Central memory CD8-positive, alpha-beta T cell (primary cell): ENCODE measurements around the gene CWF19L2.
"Not testable (repeated sequence)": the region's sequence is repeated elsewhere in the genome, so short reads cannot be mapped to it uniquely, and the experiment has no call there.

ENCODE experiments used
- ATAC-seq: fragments of 150-1000 bp; cut with Tn5 transposase; replicated peaks from 2 replicates; pipeline ENCODE4 v1.10.0; 2022; ENCODE audit warnings: mild to moderate bottlenecking, moderate FRiP score, moderate number of reproducible peaks; ENCODE audit not compliant: poor library complexity, severe bottlenecking; ENCODE audit errors: extremely low read depth
- DNase-seq, 2 donors: peaks; one replicate each; pipeline ENCODE4 v3.0.0; 2021; ENCODE audit warnings: low spot score in 2 of 2
- H3K27ac Mint-ChIP-seq: one replicate; pipeline ENCODE4 v1.8.0; 2022; ENCODE audit warnings: low read depth, mild to moderate bottlenecking, moderate library complexity, mixed read lengths
- H3K27me3 Mint-ChIP-seq: one replicate; pipeline ENCODE4 v1.8.0; 2022; ENCODE audit warnings: mixed read lengths
- H3K36me3 Mint-ChIP-seq: one replicate; pipeline ENCODE4 v1.8.0; 2022; ENCODE audit warnings: mild to moderate bottlenecking, moderate library complexity, mixed read lengths; ENCODE audit not compliant: insufficient read depth
- H3K4me1 Mint-ChIP-seq: one replicate; pipeline ENCODE4 v1.8.0; 2022; ENCODE audit warnings: mixed read lengths
- H3K4me3 Mint-ChIP-seq: one replicate; pipeline ENCODE4 v1.8.0; 2022; ENCODE audit warnings: mild to moderate bottlenecking, moderate library complexity, mixed read lengths
- H3K9me3 Mint-ChIP-seq: one replicate; pipeline ENCODE4 v1.8.0; 2022; ENCODE audit warnings: mixed read lengths

CWF19L2 gene

GRCh38 chr11:107472966-107473365 is 15.3 kb upstream of the CWF19L2 start:
- Mint-ChIP-seq H3K36me3 (peaks cover 1% of the 10 kb centered on the region), H3K4me3 (no peak overlapping the region), H3K4me1 (no peaks in the 10 kb centered on the region), H3K27ac (no peak overlapping the region), H3K27me3 (peaks cover 91% of the 10 kb centered on the region), H3K9me3 (no peaks in the 10 kb centered on the region)
- no peak for DNase-seq
- no peak for ATAC-seq

DNA sequence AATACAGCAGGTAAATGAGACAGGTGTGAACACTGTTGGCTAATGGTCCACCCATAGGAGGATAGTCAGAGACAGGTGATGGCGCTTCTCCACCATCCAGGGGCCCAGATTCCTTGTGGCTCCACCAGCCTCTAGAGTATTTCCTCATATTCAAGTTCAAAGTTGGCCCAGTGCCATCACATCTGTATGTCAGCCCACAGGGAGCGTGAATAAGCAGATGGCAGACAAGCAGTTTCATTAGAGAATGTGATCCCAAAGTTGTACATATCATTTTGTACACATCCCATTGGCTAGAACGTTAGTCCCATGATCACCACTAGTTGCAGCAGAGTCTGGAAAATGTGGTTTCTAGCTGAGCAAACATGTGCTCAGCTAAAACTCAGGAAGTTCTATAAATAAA is 11.0 kb upstream of the CWF19L2 start:
- H3K27ac Mint-ChIP-seq = no peak overlapping the region
- no peak overlapping the region for H3K4me3 Mint-ChIP-seq
- no peak for ATAC-seq
- DNase-seq = no peak
- H3K36me3 Mint-ChIP-seq = peaks cover 3% of the 10 kb centered on the region
- H3K4me1 Mint-ChIP-seq = no peaks in the 10 kb centered on the region
- peaks cover 85% of the 10 kb centered on the region for H3K27me3 Mint-ChIP-seq
- H3K9me3 Mint-ChIP-seq = peaks cover 2% of the 10 kb centered on the region

GRCh38 chr11:107467696-107468095 is 10.1 kb upstream of the CWF19L2 start:
- ATAC-seq (no peak), DNase-seq (no peak)
- peaks cover 85% of the 10 kb centered on the region for H3K27me3 Mint-ChIP-seq
- H3K36me3 Mint-ChIP-seq = peaks cover 3% of the 10 kb centered on the region
- no peak overlapping the region for H3K4me3 Mint-ChIP-seq
- H3K4me1 Mint-ChIP-seq = no peaks in the 10 kb centered on the region
- H3K9me3 Mint-ChIP-seq = peaks cover 6% of the 10 kb centered on the region
- H3K27ac Mint-ChIP-seq = no peak overlapping the region

DNA sequence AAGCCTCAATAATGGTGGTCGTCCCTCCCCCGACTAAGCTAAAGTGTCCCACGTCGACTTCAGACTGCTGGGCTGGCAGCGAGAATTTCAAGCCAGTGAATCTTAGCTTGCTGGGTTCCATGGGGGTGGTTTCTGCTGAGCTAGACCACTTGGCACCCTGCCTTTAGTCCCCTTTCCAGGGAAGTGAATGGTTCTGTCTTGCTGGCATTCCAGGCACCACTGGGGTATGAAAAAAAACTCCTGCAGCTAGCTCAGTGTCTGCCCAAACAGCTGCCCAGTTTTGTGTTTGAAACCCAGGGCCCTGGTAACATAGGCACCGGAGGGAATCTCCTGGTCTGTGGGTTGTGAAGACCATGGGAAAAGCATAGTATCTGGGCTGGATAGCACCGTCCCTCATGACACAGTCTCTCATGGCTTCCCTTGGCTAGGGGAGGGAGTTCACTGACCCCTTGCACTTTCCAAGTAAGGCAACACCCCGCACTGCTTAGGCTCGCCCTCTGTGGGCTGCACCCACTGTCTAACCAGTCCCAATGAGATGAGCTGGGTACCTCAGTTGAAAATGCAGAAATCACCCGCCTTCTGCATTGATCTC is 8.7 kb upstream of the CWF19L2 start:
- not testable (repeated sequence) for H3K4me1 Mint-ChIP-seq, H3K36me3 Mint-ChIP-seq, DNase-seq, ATAC-seq, H3K27ac Mint-ChIP-seq, H3K9me3 Mint-ChIP-seq, H3K4me3 Mint-ChIP-seq
- peaks cover 85% of the 10 kb centered on the region for H3K27me3 Mint-ChIP-seq

DNA sequence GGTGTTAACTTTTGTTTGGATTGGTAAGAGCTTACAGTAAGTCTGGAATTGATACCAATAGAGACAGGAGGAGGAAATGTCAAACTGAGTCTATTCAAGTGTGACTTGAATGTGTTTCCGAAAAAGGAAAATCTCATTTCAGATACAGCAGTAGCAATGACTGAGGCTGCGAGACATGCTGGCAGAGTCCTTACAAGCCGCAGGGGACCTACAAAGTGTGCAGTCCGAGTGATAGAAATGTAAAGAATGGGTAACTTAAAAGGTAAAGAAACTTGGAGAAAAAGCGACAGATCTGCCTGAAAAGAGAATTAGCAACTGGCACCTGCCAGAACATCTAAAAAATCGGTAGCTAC is 444 bp downstream of the CWF19L2 start:
- Mint-ChIP-seq H3K27ac (peak overlapping the region; percentile 85), H3K4me3 (peak overlapping the region; percentile 88), H3K27me3 (peaks cover 12% of the 10 kb centered on the region), H3K4me1 (peaks cover 37% of the 10 kb centered on the region), H3K9me3 (no peaks in the 10 kb centered on the region), H3K36me3 (peaks cover 26% of the 10 kb centered on the region)
- DNase-seq (peak in 1 of 2 donors; percentile 11), ATAC-seq (peak; percentile 27)

DNA sequence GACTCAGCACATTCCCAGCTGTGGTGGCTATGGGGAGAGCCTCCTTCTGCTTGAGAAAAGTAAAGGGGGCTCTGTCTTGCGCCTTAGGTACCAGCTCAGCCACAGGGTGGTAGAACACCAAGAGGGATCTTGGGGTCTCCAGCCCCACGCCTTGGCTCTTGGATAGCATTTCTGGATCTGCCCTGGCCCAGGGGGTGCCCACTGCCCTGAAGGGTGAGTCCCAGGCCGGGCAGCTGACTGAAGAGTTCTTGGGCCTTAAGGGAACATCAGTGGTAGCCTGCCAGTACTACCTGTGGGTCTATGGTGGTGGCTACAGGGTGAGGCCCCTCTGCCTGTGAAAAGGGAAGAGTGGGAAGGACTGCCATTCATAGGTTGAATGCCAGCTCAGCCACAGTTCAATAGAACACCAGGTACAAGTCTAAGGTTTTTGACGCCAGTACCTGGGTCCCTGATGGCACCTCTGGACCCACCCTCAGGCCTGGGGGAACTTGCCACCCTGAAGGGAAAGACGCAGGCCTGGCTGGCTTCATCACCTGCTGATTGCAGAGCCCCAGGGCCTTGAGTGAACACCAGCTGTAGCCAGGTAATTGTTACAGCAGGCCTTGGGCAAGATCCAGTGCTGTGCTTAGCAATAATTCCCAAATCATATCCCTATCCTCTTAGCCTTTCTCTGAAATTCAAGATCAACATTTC is 3.9 kb downstream of the CWF19L2 start:
- peaks cover 61% of the 10 kb centered on the region for H3K4me1 Mint-ChIP-seq
- H3K36me3 Mint-ChIP-seq = peaks cover 40% of the 10 kb centered on the region
- no peaks in the 10 kb centered on the region for H3K27me3 Mint-ChIP-seq
- no peaks in the 10 kb centered on the region for H3K9me3 Mint-ChIP-seq
- DNase-seq (no peak), ATAC-seq (no peak)
- H3K27ac Mint-ChIP-seq = no peak overlapping the region
- H3K4me3 Mint-ChIP-seq = no peak overlapping the region

DNA sequence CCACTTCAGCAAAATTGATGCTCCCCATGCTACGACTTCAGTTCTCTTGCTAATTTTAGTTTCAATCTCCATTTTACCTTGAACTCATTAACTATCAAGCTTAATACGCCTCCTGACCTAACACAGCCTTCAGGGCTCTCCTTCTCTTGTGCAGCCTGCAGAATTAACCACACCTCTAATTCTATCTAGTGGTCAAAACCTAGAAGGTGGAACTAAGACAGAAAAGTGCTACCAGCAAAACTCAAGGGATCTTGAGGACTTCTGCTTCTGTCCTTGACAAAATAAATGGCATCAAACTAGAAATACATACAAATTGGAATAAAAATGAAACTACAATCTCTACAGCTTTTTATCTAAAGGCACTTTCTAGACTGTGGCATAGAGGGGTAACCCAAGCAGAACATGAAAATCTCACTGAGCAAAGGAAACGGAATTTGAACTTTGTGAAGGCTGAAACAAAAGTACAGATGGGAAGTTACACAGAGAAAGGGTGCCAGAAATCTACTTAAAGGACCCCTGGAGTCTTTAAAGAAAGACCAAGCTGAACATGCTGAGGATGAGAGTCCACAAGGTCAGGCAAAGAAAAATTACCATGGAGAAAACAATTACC is 10.7 kb downstream of the CWF19L2 start:
- H3K27me3 Mint-ChIP-seq = no peaks in the 10 kb centered on the region
- no peaks in the 10 kb centered on the region for H3K9me3 Mint-ChIP-seq
- no peak overlapping the region for H3K27ac Mint-ChIP-seq
- DNase-seq (no peak), ATAC-seq (no peak)
- peaks cover 59% of the 10 kb centered on the region for H3K36me3 Mint-ChIP-seq
- H3K4me1 Mint-ChIP-seq = peaks cover 58% of the 10 kb centered on the region
- H3K4me3 Mint-ChIP-seq = no peak overlapping the region

GRCh38 chr11:107442715-107443215 is 14.9 kb downstream of the CWF19L2 start:
- Mint-ChIP-seq H3K27me3 (no peaks in the 10 kb centered on the region), H3K4me1 (peaks cover 32% of the 10 kb centered on the region), H3K27ac (no peak overlapping the region), H3K4me3 (no peak overlapping the region), H3K36me3 (peaks cover 71% of the 10 kb centered on the region), H3K9me3 (no peaks in the 10 kb centered on the region)
- ATAC-seq = no peak
- no peak for DNase-seq

GRCh38 chr11:107439586-107440167 is 17.9 kb downstream of the CWF19L2 start:
- ATAC-seq (no peak), DNase-seq (no peak)
- no peak overlapping the region for H3K27ac Mint-ChIP-seq
- no peak overlapping the region for H3K4me3 Mint-ChIP-seq
- H3K4me1 Mint-ChIP-seq = peaks cover 14% of the 10 kb centered on the region
- no peaks in the 10 kb centered on the region for H3K27me3 Mint-ChIP-seq
- H3K9me3 Mint-ChIP-seq = no peaks in the 10 kb centered on the region
- peaks cover 60% of the 10 kb centered on the region for H3K36me3 Mint-ChIP-seq

DNA sequence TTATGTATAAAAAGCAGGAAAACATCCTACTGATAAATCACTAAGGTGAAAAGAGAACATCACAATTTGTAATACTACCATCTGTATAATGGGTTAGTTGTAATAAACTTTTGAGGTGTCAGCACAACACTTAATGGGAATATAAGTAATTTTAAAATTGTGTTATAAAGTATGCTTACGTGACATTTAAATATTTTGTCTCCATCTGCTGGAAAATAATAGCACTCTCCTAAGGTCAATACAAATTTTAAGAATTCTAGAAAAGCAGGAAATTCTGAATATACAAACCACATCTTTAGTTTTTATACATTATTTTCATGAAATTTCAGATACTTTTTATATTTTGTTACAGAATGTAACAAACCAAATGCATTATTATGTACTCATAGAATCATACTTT is 19.5 kb downstream of the CWF19L2 start:
- no peak for ATAC-seq
- no peaks in the 10 kb centered on the region for H3K27me3 Mint-ChIP-seq
- peaks cover 6% of the 10 kb centered on the region for H3K4me1 Mint-ChIP-seq
- no peak overlapping the region for H3K4me3 Mint-ChIP-seq
- DNase-seq = no peak
- no peak overlapping the region for H3K27ac Mint-ChIP-seq
- H3K9me3 Mint-ChIP-seq = no peaks in the 10 kb centered on the region
- peaks cover 51% of the 10 kb centered on the region for H3K36me3 Mint-ChIP-seq

DNA sequence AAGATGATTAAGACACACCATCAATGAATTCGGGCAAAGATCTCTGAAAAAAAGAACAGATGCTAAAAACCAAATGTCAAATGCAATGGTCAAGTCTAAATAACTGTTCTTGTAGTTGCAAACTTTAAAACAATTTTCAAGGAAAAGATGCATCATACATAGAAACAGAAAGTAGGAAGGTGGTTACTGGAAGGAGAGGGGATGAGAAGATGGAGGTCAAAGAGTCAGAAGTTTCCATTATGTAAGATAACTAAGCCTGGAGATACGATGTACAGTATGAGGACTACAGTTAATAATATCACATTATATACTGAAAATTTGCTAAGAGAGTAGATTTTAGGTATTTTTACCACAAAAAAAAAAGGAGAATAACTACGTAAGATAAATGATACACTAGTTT is 27.1 kb downstream of the CWF19L2 start:
- ATAC-seq (no peak), DNase-seq (no peak)
- H3K27ac Mint-ChIP-seq = no peak overlapping the region
- peaks cover 38% of the 10 kb centered on the region for H3K36me3 Mint-ChIP-seq
- no peaks in the 10 kb centered on the region for H3K27me3 Mint-ChIP-seq
- H3K9me3 Mint-ChIP-seq = no peaks in the 10 kb centered on the region
- no peak overlapping the region for H3K4me3 Mint-ChIP-seq
- peaks cover 20% of the 10 kb centered on the region for H3K4me1 Mint-ChIP-seq

- Mint-ChIP-seq H3K4me1 (peaks cover 20% of the 10 kb centered on the region), H3K27me3 (no peaks in the 10 kb centered on the region), H3K36me3 (peaks cover 36% of the 10 kb centered on the region), H3K9me3 (no peaks in the 10 kb centered on the region), H3K4me3 (no peak overlapping the region), H3K27ac (no peak overlapping the region)
- ATAC-seq = no peak
- no peak for DNase-seq
Measured at GRCh38 chr11:107427569-107428180, 29.9 kb downstream of the CWF19L2 start.
